Right lobe of liver (tissue), 6 donors: ENCODE results near the gene CALU. TPM values are rescaled to one million over a fixed set of nuclear protein-coding genes. Genes with fewer than 3 reads are reported as not detected.

Source experiments
- ATAC-seq, 4 donors: fragments of 200-7000 bp; cut with Tn5 transposase; one replicate each; pipeline ENCODE4 v1.9.1; 2020; ENCODE audit warnings: mild to moderate bottlenecking in 4 of 4, moderate library complexity in 4 of 4
- DNase-seq, 3 donors: peaks; one replicate each; pipeline ENCODE4 v3.0.0-alpha.2; 2020
- H3K27ac ChIP-seq, 3 donors: fragments of 200-600 bp; one replicate each; pipeline ENCODE4 v1.8.0; 2022
- H3K27me3 ChIP-seq, 2 donors: fragments of 200-600 bp; one replicate each; pipeline ENCODE4 v1.8.0; 2022
- H3K36me3 ChIP-seq, 4 donors: fragments of 200-600 bp; sonication (generic) in 1 of 4; one replicate each; pipeline versions ENCODE4 v1.5.1 to v1.8.0; 2017 to 2022; ENCODE audit warnings: control low read depth in 1 of 4
- H3K4me1 ChIP-seq, 4 donors: fragments of 200-600 bp; sonication (generic) in 1 of 4; one replicate each; pipeline versions ENCODE4 v1.5.1 to v1.8.0; 2017 to 2022; ENCODE audit warnings: control low read depth in 1 of 4
- H3K4me3 ChIP-seq, 3 donors: fragments of 200-600 bp; one replicate each; pipeline ENCODE4 v1.8.0; 2022
- H3K9me3 ChIP-seq, 4 donors: fragments of 200-600 bp; sonication (generic) in 1 of 4; one replicate each; pipeline versions ENCODE4 v1.5.1 to v1.8.0; 2017 to 2022; ENCODE audit warnings: control low read depth in 1 of 4
- POLR2A ChIP-seq: fragments of 450-650 bp; IDR thresholded peaks from one replicate; pipeline ENCODE4 v1.6.1; 2017; ENCODE audit warnings: antibody characterized with exemption, mild to moderate bottlenecking
- WGBS: methylation state at CpG from one replicate; pipeline ENCODE4 v1.1.6; 2018; ENCODE audit warnings: low coverage, low lambda C conversion rate; ENCODE audit not compliant: insufficient coverage; ENCODE audit errors: missing lambda C conversion rate; 5-methylcytosine and 5-hydroxymethylcytosine counted together
- intact Hi-C, 2 donors: fragments of 100-400 bp; cut with DNase I; formaldehyde crosslinking; loops; one replicate each; pipeline versions ENCODE4 v1.11.2 to v1.14.1; 2022
- total RNA-seq, 6 experiments: library from RNA; depleted of rRNA in 2 of 6; stranded (reverse); fragments of >200 nt in 2 of 6; fragmentation: NEBNext Ultra II Directional in 3 of 6; extraction: Animal tissue kit (Norgen Biotek cat#: 25700) in 3 of 6; gene quantifications; one replicate each; pipeline versions ENCODE4 v1.1.0 to v1.2.4, GENCODE V29; 2016 to 2023
- TF ChIP-seq, protein P1 (sequence below), 4 donors: fragments of 200-600 bp in 3 of 4; fragments of 450-650 bp in 1 of 4; IDR thresholded peaks; one replicate each; pipeline versions ENCODE4 v1.5.1 to v1.8.0; 2016 to 2022; ENCODE audit warnings: antibody characterized with exemption in 4 of 4, mild to moderate bottlenecking in 2 of 4
- donor health status: DM: no; HTN: yes; CAD: no.
- donor health status: DM: no; HTN: no; CAD: no.
- donor health status: DM: no; HTN: no; CAD: no.
- donor health status: DM: no; HTN: yes; CAD: no.
- donor health status: DM: no; HTN: yes; CAD: no.

CALU gene
- total RNA-seq, 6 experiments from 2014 or later, result 25.4 to 48.3 (median 42.1) TPM

DNA sequence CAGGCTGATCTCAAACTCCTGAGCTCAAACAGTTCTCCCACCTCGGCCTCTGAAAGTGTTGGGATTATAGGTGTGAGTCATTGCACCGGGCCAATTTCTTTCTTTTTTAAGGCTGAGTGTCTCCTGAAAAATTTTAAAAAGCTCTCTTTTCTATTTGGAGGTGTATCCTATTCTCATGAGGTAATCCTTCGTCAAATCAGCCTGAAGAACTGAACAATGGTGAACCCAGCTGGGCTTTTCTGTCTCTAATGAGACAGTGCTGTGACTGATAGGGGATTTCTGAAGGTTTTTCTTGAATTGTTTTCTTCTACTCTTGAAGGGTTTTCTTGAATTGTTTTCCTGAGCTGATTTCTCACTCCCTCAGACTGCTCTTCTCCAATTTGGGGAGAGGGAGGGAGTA, 30.9 kb upstream of the CALU start:
- 86% methylated on average over 3 of the region's 3 CpGs for WGBS
- TF ChIP-seq POLR2A, result no peak
- TF ChIP-seq, protein P1, sequence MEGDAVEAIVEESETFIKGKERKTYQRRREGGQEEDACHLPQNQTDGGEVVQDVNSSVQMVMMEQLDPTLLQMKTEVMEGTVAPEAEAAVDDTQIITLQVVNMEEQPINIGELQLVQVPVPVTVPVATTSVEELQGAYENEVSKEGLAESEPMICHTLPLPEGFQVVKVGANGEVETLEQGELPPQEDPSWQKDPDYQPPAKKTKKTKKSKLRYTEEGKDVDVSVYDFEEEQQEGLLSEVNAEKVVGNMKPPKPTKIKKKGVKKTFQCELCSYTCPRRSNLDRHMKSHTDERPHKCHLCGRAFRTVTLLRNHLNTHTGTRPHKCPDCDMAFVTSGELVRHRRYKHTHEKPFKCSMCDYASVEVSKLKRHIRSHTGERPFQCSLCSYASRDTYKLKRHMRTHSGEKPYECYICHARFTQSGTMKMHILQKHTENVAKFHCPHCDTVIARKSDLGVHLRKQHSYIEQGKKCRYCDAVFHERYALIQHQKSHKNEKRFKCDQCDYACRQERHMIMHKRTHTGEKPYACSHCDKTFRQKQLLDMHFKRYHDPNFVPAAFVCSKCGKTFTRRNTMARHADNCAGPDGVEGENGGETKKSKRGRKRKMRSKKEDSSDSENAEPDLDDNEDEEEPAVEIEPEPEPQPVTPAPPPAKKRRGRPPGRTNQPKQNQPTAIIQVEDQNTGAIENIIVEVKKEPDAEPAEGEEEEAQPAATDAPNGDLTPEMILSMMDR (IDR thresholded peaks at IDR 0.05), result no peak
- ATAC-seq (no peak), DNase-seq (no peak)
- no peaks in the 10 kb centered on the region for H3K36me3 ChIP-seq
- H3K27ac ChIP-seq, result no peak overlapping the region
- H3K4me1 ChIP-seq, result no peaks in the 10 kb centered on the region
- no peaks in the 10 kb centered on the region for H3K27me3 ChIP-seq
- intact Hi-C loops, result no loop called here
- H3K4me3 ChIP-seq, result no peak overlapping the region
- H3K9me3 ChIP-seq, result no peaks in the 10 kb centered on the region

DNA sequence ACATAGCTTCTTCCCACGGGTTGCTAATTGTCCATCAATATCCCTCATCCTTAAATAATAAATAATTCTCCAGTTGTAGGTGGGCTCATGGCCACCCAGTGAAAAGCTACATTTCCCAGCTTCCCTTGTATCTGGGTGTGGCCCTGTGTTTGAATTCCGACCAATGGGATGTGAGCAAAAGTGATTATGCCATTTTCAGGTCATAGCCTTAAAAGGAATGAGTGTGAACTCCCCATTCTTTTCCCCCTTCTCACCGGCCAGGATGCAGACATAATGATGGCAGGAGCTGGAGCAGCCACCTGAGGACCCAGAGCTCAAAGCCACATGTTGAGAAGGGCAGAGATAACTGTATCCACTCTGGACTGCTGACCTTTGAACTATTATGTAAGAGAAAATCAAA, 30.3 kb upstream of the CALU start:
- ATAC-seq, result no peak
- intact Hi-C loops, result no loop called here
- 80% methylated on average over 2 of the region's 3 CpGs for WGBS

DNA sequence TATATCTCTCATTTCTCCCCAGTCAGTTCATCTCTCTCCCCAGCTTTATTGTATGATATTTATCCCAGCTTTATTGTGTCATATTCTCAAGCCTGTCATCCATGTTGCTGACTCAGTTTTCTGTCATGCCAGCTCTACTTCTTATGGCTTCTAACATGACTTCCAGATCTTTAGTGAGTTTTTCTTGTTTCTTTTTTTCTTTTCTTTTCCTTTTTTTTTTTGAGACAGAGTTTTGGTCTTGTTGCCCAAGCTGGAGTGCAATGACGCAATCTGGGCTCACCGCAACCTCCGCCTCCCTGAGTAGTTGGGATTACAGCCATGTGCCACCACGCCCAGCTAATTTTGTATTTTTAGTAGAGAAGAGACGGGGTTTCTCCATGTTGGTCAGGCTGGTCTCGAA, 28.7 kb upstream of the CALU start:
- no peak for DNase-seq
- ATAC-seq, result no peak
- no peaks in the 10 kb centered on the region for H3K27me3 ChIP-seq
- H3K27ac ChIP-seq, result no peak overlapping the region
- H3K9me3 ChIP-seq, result no peaks in the 10 kb centered on the region
- H3K36me3 ChIP-seq, result no peaks in the 10 kb centered on the region
- no peaks in the 10 kb centered on the region for H3K4me1 ChIP-seq
- H3K4me3 ChIP-seq, result no peak overlapping the region
- TF ChIP-seq, protein P1 (IDR thresholded peaks at IDR 0.05), result no peak
- TF ChIP-seq POLR2A, result no peak
- WGBS, result 61% methylated on average over 5 of the region's 6 CpGs
- intact Hi-C loops, result no loop called here

More for the DNA sequence above, 30.3 kb upstream of the CALU start:
- TF ChIP-seq, protein P1 (IDR thresholded peaks at IDR 0.05), result no peak
- no peak for TF ChIP-seq POLR2A
- DNase-seq, result no peak
- Histone ChIP-seq H3K36me3 (no peaks in the 10 kb centered on the region), H3K9me3 (no peaks in the 10 kb centered on the region), H3K4me1 (no peaks in the 10 kb centered on the region), H3K4me3 (no peak overlapping the region), H3K27ac (no peak overlapping the region), H3K27me3 (no peaks in the 10 kb centered on the region)

DNA sequence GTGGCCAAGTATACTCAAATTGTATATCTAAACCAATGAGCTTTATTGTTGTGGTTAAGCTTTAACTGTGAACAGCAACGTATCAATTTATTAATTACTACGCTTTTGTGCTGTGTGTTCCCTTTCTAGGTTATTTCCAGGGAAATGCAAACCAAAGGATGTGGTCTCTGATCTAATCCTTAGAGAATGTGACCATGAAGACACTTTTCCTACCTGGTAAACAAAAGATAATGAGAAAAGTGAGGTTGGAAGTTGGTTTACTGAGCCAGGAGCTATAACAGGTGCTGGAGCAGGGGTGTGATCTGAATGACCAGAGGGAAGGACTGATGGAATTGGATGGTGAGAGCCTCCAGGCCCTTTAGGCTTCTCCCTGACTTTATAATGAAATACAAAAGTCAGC, 25.4 kb upstream of the CALU start:
- no peaks in the 10 kb centered on the region for H3K4me1 ChIP-seq
- H3K4me3 ChIP-seq, result no peak overlapping the region
- WGBS, result 85% methylated on average over 2 of the region's 2 CpGs
- ATAC-seq (no peak), DNase-seq (no peak)
- no peak overlapping the region for H3K27ac ChIP-seq
- H3K36me3 ChIP-seq, result no peaks in the 10 kb centered on the region
- TF ChIP-seq, protein P1 (IDR thresholded peaks at IDR 0.05), result no peak
- no peak for TF ChIP-seq POLR2A
- H3K9me3 ChIP-seq, result no peaks in the 10 kb centered on the region
- no peaks in the 10 kb centered on the region for H3K27me3 ChIP-seq
- intact Hi-C loops, result no loop called here
